ENCODE measurements around the gene DPEP1.

DNA sequence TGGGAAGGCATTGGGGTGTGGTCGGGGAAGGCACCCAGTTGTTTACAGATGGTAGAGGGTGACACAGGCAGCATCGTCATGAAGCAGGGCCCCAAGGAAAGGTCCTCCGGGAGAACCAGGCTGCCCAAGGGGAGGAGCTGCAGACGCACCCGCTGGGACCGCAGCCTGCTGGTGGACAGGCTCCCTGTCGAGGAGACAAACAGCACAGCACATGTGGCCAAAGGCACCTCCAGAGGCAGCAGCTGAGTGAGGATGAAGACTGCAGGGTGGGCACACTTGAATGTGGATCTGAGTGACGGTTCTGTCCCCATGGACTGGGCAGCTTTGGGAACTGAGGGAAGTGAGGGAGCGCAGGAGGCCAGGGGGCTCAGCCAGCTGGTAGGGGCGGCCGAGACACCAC lies 31.7 kb downstream of the DPEP1 start:
- TF ChIP-seq GATA2 (IDR thresholded peaks at IDR 0.05; ENCODE audit: low read depth, low read length) (no peak), GATA3 (IDR thresholded peaks at IDR 0.05; ENCODE audit: low read depth, low read length) (no peak)
